IPS DF 4.7 (cell line): Measurements from ENCODE around the gene RBM23.

Experiments
- DNase-seq: peaks from one replicate; pipeline ENCODE4 v3.0.0-alpha.2; 2013; ENCODE audit warnings: low spot score; ENCODE audit errors: extremely low read depth

Gene RBM23

GRCh38 chr14:22844221-22845102 lies 74.5 kb downstream of the RBM23 start:
- no peak for DNase-seq
